Epithelial cell of proximal tubule (primary cell): ENCODE results near the gene PACRG. TPM values are rescaled to one million over a fixed set of nuclear protein-coding genes. Genes with fewer than 3 reads are reported as not detected.

Source experiments
- DNase-seq: peaks from one replicate; pipeline ENCODE4 v3.0.0-alpha.2; 2011; ENCODE audit warnings: low read depth
- H3K4me3 ChIP-seq: 2 replicates; pipeline ENCODE4 v1.5.1; 2011; ENCODE audit warnings: low read depth, mild to moderate bottlenecking, low read length
- total RNA-seq: library from RNA; depleted of rRNA; stranded (reverse); fragments of >200 nt; gene quantifications from 2 replicates; pipeline ENCODE4 v1.2.3, GENCODE V29; 2015
- TF ChIP-seq, protein P1 (sequence below): conservative IDR thresholded peaks from 2 replicates; pipeline ENCODE4 v1.5.1; 2012; ENCODE audit warnings: low read depth, mild to moderate bottlenecking, low read length

Gene PACRG
- total RNA-seq, 1 donor from 2014 or later: 0.12 TPM

DNA sequence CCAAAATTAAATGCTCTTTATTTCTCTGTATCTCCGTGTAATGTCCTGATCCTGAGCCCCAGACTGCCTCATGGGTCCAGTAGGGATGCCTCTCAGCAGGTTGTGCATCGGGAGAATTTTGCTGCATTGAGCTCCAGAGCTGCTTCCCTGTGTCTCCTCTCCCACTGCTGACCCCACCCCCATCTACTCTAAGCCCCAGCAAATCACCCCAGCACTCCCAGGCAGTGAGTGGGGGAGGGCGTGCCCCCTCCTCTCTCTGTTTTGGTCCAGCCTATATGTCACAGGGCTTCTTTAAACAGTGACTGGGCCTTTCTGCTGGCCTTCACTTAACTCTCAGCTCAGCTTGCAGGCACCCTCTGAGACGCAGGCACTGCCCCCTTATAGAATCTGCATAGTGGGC, 458.0 kb downstream of the PACRG start:
- no peak for DNase-seq
- TF ChIP-seq, protein P1, sequence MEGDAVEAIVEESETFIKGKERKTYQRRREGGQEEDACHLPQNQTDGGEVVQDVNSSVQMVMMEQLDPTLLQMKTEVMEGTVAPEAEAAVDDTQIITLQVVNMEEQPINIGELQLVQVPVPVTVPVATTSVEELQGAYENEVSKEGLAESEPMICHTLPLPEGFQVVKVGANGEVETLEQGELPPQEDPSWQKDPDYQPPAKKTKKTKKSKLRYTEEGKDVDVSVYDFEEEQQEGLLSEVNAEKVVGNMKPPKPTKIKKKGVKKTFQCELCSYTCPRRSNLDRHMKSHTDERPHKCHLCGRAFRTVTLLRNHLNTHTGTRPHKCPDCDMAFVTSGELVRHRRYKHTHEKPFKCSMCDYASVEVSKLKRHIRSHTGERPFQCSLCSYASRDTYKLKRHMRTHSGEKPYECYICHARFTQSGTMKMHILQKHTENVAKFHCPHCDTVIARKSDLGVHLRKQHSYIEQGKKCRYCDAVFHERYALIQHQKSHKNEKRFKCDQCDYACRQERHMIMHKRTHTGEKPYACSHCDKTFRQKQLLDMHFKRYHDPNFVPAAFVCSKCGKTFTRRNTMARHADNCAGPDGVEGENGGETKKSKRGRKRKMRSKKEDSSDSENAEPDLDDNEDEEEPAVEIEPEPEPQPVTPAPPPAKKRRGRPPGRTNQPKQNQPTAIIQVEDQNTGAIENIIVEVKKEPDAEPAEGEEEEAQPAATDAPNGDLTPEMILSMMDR: no peak
- no peak overlapping the region for H3K4me3 ChIP-seq

GRCh38 chr6:163186527-163186926, 458.8 kb downstream of the PACRG start:
- TF ChIP-seq, protein P1: no peak
- DNase-seq: no peak
- H3K4me3 ChIP-seq: no peak overlapping the region

GRCh38 chr6:163187201-163187600, 459.4 kb downstream of the PACRG start:
- no peak for DNase-seq
- H3K4me3 ChIP-seq: no peak overlapping the region
- TF ChIP-seq, protein P1: no peak

DNA sequence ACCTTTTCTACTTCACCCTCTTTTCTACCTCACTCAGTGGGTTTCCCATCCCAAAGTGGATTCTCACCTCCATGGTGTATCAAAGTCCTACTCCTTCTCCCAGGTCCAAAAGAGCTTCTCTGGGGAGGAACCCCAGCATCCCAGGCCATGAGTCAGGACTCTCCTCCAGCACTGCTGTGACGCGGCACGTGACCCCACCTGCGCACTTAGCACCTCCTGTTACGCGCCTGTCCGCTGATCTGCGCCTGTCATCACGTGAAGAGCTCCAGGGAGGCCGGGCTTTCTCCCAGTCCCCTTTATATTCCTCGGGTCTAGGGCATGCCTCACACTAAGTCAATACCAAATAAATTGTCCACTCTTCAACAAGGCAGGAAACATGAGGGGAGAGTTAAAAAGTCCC, 459.8 kb downstream of the PACRG start:
- TF ChIP-seq, protein P1: no peak
- DNase-seq: no peak
- H3K4me3 ChIP-seq: no peak overlapping the region

- TF ChIP-seq, protein P1: no peak
- no peak overlapping the region for H3K4me3 ChIP-seq
- no peak for DNase-seq
These were observed 461.0 kb downstream of the PACRG start for GRCh38 chr6:163188746-163189145.

DNA sequence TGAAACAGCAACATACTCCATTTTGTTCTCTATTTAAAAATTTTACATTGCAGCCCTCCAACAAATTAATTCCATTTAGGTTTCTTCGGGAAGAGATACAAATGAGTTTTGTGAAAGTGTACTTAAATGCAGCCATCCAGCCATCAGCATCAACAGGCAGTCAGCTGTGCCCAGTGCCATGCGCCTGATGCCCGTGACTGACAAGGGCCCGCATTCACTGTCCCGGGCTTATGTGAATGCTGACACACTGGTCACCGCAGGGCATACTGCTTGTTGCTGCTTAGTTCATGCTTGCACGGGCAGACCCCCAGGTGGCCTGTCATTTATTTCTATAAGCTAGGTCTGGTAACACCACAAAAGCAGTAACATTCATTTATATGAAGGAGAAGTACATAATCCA, 461.8 kb downstream of the PACRG start:
- H3K4me3 ChIP-seq: no peak overlapping the region
- DNase-seq: no peak
- TF ChIP-seq, protein P1: no peak

GRCh38 chr6:163190786-163191185, 463.0 kb downstream of the PACRG start:
- H3K4me3 ChIP-seq: no peak overlapping the region
- DNase-seq: no peak
- TF ChIP-seq, protein P1: no peak
